Keratinocyte (primary cell): ENCODE data around the gene NDUFB8.

Source experiments
- CTCF ChIP-seq, 3 experiments: IDR thresholded peaks in 1 of 3; conservative IDR thresholded peaks in 1 of 3; optimal IDR thresholded peaks in 1 of 3; 2 replicates in 2 of 3; 3 replicates in 1 of 3; pipeline versions ENCODE3 to v1.5.1; 2011; ENCODE audit warnings: low read length in 3 of 3, mild to moderate bottlenecking in 3 of 3, moderate library complexity in 2 of 3, control low read depth in 1 of 3, inconsistent platforms in 1 of 3; ENCODE audit not compliant: insufficient read depth in 2 of 3; ENCODE audit errors: extremely low read depth in 1 of 3
- EZH2 ChIP-seq: IDR thresholded peaks from one replicate; pipeline ENCODE4 v1.6.1; 2012; ENCODE audit warnings: inconsistent platforms, mild to moderate bottlenecking, low read length, moderate library complexity

- TF ChIP-seq CTCF (optimal IDR thresholded peaks at IDR 0.05 in 1 of 3, IDR thresholded peaks at IDR 0.05 in 1 of 3, conservative IDR thresholded peaks at IDR 0.05 in 1 of 3; ENCODE audit: extremely low read depth in 1 of 3, insufficient read depth in 2 of 3, low read length in 3 of 3) (no peak), EZH2 (no peak)
These were observed 12.8 kb downstream of the NDUFB8 start for GRCh38 chr10:100516847-100517246.
